Osteocyte (in vitro differentiated cells): Measurements from ENCODE around the gene RAB40B. TPM values are rescaled to one million over a fixed set of nuclear protein-coding genes. Genes with fewer than 3 reads are reported as not detected.

Source experiments
- DNase-seq: peaks from one replicate; pipeline ENCODE4 v3.0.0; 2021; ENCODE audit warnings: mixed read lengths; ENCODE audit not compliant: unreplicated experiment; ENCODE audit errors: extremely low spot score
- H3K27ac Mint-ChIP-seq: one replicate; pipeline ENCODE4 v1.8.0; 2021; ENCODE audit warnings: mild to moderate bottlenecking, mixed read lengths; ENCODE audit not compliant: unreplicated experiment
- H3K27me3 Mint-ChIP-seq: one replicate; pipeline ENCODE4 v1.8.0; 2021; ENCODE audit warnings: mixed read lengths; ENCODE audit not compliant: unreplicated experiment
- H3K36me3 Mint-ChIP-seq: one replicate; pipeline ENCODE4 v1.8.0; 2021; ENCODE audit warnings: mixed read lengths; ENCODE audit not compliant: unreplicated experiment
- H3K4me1 Mint-ChIP-seq: one replicate; pipeline ENCODE4 v1.8.0; 2021; ENCODE audit warnings: mixed read lengths; ENCODE audit not compliant: unreplicated experiment
- H3K4me3 Mint-ChIP-seq: one replicate; pipeline ENCODE4 v1.8.0; 2021; ENCODE audit warnings: mild to moderate bottlenecking, moderate library complexity, mixed read lengths; ENCODE audit not compliant: unreplicated experiment
- H3K9me3 Mint-ChIP-seq: one replicate; pipeline ENCODE4 v1.8.0; 2021; ENCODE audit warnings: mixed read lengths; ENCODE audit not compliant: unreplicated experiment
- CTCF ChIP-seq: fragments of 200-600 bp; sonication (generic); IDR thresholded peaks from 2 replicates; pipeline ENCODE4 v1.5.0; 2021; ENCODE audit warnings: antibody characterized with exemption, mild to moderate bottlenecking, moderate library complexity
- total RNA-seq: library from RNA; stranded (reverse); gene quantifications from 2 replicates; pipeline ENCODE4 v1.2.1, GENCODE V29; 2021

The RAB40B gene
- total RNA-seq, 1 donor from 2014 or later, result 13.4 TPM

- H3K4me1 Mint-ChIP-seq, result peaks cover 19% of the 10 kb centered on the region
- H3K9me3 Mint-ChIP-seq, result no peaks in the 10 kb centered on the region
- H3K36me3 Mint-ChIP-seq, result no peaks in the 10 kb centered on the region
- H3K27me3 Mint-ChIP-seq, result no peaks in the 10 kb centered on the region
- no peak for TF ChIP-seq CTCF
- H3K4me3 Mint-ChIP-seq, result no peak overlapping the region
- no peak for DNase-seq
- no peak overlapping the region for H3K27ac Mint-ChIP-seq
Observed at GRCh38 chr17:82703935-82704865, 5.7 kb upstream of the RAB40B start.

- TF ChIP-seq CTCF, result no peak
- Mint-ChIP-seq H3K36me3 (no peaks in the 10 kb centered on the region), H3K4me1 (peaks cover 16% of the 10 kb centered on the region), H3K27me3 (no peaks in the 10 kb centered on the region), H3K4me3 (no peak overlapping the region), H3K27ac (no peak overlapping the region), H3K9me3 (no peaks in the 10 kb centered on the region)
- DNase-seq, result no peak
Observed at GRCh38 chr17:82703036-82703745, 4.7 kb upstream of the RAB40B start.

GRCh38 chr17:82702231-82702927 lies 3.9 kb upstream of the RAB40B start:
- no peak overlapping the region for H3K27ac Mint-ChIP-seq
- no peak for DNase-seq
- no peak overlapping the region for H3K4me3 Mint-ChIP-seq
- H3K9me3 Mint-ChIP-seq, result no peaks in the 10 kb centered on the region
- H3K4me1 Mint-ChIP-seq, result peaks cover 10% of the 10 kb centered on the region
- no peaks in the 10 kb centered on the region for H3K27me3 Mint-ChIP-seq
- no peak for TF ChIP-seq CTCF
- no peaks in the 10 kb centered on the region for H3K36me3 Mint-ChIP-seq

GRCh38 chr17:82699551-82699950 lies 1.1 kb upstream of the RAB40B start:
- H3K9me3 Mint-ChIP-seq, result peaks cover 4% of the 10 kb centered on the region
- no peak overlapping the region for H3K27ac Mint-ChIP-seq
- peaks cover 15% of the 10 kb centered on the region for H3K4me1 Mint-ChIP-seq
- no peak for TF ChIP-seq CTCF
- H3K36me3 Mint-ChIP-seq, result peaks cover 8% of the 10 kb centered on the region
- no peak for DNase-seq
- H3K4me3 Mint-ChIP-seq, result peak overlapping the region; percentile 79
- no peaks in the 10 kb centered on the region for H3K27me3 Mint-ChIP-seq
